Measurements from ENCODE around the gene PSMC2. TPM values are rescaled to one million over a fixed set of nuclear protein-coding genes. Genes with fewer than 3 reads are reported as not detected.

The PSMC2 gene
- polyA plus RNA-seq, 2 of the 4 experiments (the other 2 are of a cell fraction) = 252 to 287 TPM

DNA sequence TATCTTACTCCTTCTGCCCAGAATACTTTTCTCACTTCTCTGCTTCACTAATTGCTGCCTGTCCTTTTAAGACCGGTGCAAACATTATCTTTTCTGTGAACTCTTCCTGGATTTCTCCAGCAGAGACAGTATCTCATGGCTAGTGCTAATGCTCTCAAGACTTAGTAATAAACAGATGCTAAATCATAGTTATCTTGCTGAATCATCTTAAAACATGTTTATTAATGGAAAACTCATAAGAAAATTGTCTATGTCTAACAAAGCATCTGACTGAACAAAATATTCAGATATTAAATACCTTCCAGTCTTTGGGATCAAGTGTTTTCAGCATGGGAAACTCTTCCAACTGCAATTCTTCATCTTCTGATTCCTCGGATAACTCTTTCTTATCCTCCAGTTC, 6.0 kb upstream of the PSMC2 start:
- no peak overlapping the region for H3K4me2 ChIP-seq
- DNase-seq (ENCODE audit: low read depth in 1 of 2, low spot score in 1 of 2) (no peak), FAIRE-seq (no peak), ATAC-seq (no peak)
- POLR2A ChIA-PET = no interaction called here
- CTCF ChIA-PET = no interaction called here
- WGBS (ENCODE audit: missing lambda C conversion rate) = 93% methylated on average over 2 of the region's 2 CpGs
- TF ChIP-seq MAFK (IDR thresholded peaks at IDR 0.05; ENCODE audit: partially characterized antibody) = peak; percentile 33
- TF ChIP-seq HOXB13 (CRISPR knock-in tag; IDR thresholded peaks at IDR 0.05; ENCODE audit: low read depth) = no peak
- TF ChIP-seq NPAS2 (CRISPR knock-in tag; IDR thresholded peaks at IDR 0.05; ENCODE audit: borderline replicate concordance) = no peak
- no peak for TF ChIP-seq CEBPB (IDR thresholded peaks at IDR 0.05)
- no peak overlapping the region for H3K4me3 ChIP-seq
- no peaks in the 10 kb centered on the region for H3K9me3 ChIP-seq
- H3K4me1 ChIP-seq = peaks cover 12% of the 10 kb centered on the region; the same call in 2 of the 3 replicates
- H3K27ac ChIP-seq = no peak overlapping the region

DNA sequence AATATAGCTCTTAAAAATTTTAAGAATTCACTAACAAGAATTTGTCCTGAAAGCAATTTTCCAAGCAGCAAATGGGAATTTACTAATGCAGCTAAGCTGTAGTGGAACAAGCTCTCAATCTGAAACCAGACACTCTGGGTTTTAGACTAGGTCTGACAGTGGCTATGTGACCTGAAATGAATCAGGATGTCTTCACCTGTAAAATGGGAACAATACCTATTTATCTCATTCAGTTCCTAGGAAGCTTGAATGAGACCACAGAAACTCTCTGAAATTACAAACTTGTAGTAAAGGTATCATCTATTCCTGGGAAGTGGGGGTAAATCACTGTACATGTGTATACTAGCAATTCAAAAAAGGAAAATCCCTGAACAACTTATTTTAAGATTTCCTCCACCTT, 4.1 kb upstream of the PSMC2 start:
- TF ChIP-seq POLR2AphosphoS2 (conservative IDR thresholded peaks at IDR 0.05; ENCODE audit: low read length) = no peak
- TF ChIP-seq EP300 (IDR thresholded peaks at IDR 0.05) = no peak
- TF ChIP-seq CHD4 (IDR thresholded peaks at IDR 0.05; ENCODE audit: borderline replicate concordance) = no peak
- TF ChIP-seq PHF8 (IDR thresholded peaks at IDR 0.05; ENCODE audit: borderline replicate concordance, low read depth) = no peak
- no peak for TF ChIP-seq JUNB (IDR thresholded peaks at IDR 0.05)
- TF ChIP-seq RCOR1 (IDR thresholded peaks at IDR 0.05; ENCODE audit: low read depth, low read length) = no peak
- TF ChIP-seq HDAC2 (IDR thresholded peaks at IDR 0.05) = no peak
- TF ChIP-seq, protein P1, sequence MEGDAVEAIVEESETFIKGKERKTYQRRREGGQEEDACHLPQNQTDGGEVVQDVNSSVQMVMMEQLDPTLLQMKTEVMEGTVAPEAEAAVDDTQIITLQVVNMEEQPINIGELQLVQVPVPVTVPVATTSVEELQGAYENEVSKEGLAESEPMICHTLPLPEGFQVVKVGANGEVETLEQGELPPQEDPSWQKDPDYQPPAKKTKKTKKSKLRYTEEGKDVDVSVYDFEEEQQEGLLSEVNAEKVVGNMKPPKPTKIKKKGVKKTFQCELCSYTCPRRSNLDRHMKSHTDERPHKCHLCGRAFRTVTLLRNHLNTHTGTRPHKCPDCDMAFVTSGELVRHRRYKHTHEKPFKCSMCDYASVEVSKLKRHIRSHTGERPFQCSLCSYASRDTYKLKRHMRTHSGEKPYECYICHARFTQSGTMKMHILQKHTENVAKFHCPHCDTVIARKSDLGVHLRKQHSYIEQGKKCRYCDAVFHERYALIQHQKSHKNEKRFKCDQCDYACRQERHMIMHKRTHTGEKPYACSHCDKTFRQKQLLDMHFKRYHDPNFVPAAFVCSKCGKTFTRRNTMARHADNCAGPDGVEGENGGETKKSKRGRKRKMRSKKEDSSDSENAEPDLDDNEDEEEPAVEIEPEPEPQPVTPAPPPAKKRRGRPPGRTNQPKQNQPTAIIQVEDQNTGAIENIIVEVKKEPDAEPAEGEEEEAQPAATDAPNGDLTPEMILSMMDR (IDR thresholded peaks at IDR 0.05) = no peak
- TF ChIP-seq, protein P2, sequence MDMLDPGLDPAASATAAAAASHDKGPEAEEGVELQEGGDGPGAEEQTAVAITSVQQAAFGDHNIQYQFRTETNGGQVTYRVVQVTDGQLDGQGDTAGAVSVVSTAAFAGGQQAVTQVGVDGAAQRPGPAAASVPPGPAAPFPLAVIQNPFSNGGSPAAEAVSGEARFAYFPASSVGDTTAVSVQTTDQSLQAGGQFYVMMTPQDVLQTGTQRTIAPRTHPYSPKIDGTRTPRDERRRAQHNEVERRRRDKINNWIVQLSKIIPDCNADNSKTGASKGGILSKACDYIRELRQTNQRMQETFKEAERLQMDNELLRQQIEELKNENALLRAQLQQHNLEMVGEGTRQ (IDR thresholded peaks at IDR 0.05) = no peak
- no peak for TF ChIP-seq BHLHE40 (IDR thresholded peaks at IDR 0.05; ENCODE audit: low read depth, low read length)
- TF ChIP-seq, protein P3, sequence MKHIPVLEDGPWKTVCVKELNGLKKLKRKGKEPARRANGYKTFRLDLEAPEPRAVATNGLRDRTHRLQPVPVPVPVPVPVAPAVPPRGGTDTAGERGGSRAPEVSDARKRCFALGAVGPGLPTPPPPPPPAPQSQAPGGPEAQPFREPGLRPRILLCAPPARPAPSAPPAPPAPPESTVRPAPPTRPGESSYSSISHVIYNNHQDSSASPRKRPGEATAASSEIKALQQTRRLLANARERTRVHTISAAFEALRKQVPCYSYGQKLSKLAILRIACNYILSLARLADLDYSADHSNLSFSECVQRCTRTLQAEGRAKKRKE (CRISPR knock-in tag; IDR thresholded peaks at IDR 0.05; ENCODE audit: low read depth) = no peak
- ChIA-PET POLR2A (no interaction called here), CTCF (no interaction called here)
- H3K9me3 ChIP-seq = no peaks in the 10 kb centered on the region
- H3K4me1 ChIP-seq = peaks cover 16% of the 10 kb centered on the region
- FAIRE-seq = no peak
- H3K4me3 ChIP-seq = peak overlapping the region; percentile 87
- peak overlapping the region; percentile 81 for H3K4me2 ChIP-seq
- H3K27ac ChIP-seq = peak overlapping the region; percentile 96 to 99; a peak in 5 of 6 replicates
- no peak for ATAC-seq
- no peak for DNase-seq (ENCODE audit: low read depth in 1 of 2, low spot score in 1 of 2)

DNA sequence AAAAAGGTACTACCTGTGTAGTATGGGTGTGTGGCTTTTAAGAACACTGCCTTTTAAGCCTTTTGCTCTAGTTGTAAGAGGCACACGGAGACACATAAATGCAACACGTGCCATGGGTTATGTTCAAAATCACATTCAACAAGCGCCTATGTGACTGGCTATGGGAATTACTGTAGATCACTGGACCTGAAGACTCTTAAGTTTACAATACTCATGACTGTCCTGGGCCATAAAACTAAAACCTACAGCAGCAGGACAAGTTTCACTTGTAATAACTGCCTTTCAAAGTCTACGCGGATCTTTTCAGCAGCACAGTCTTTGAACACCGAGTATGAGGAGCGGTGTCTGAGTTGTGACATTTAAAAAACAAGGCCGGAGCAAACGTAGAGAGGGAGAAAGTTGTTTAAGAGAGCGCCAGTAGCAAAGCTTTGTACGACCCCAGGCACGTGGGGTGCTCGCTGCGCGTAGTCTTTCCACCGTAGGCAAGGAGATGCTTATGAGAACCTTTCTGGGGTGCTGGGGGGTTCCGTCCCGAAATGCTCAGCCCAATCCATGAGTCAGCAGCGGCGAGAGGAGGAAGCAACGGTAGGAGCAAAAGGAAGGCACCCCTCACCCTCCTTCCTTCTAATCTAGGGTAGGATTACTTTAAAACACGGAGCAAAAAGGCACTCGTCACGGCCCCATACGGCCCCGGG, 3.5 kb upstream of the PSMC2 start:
- FAIRE-seq = no peak
- peak; percentile 23 to 31 for DNase-seq (ENCODE audit: low read depth in 1 of 2, low spot score in 1 of 2)

More for the DNA sequence above, 3.5 kb upstream of the PSMC2 start:
- 4% methylated on average over 26 of the region's 26 CpGs for WGBS (ENCODE audit: missing lambda C conversion rate)
- no peaks in the 10 kb centered on the region for H3K9me3 ChIP-seq
- peak overlapping the region; percentile 81 for H3K4me2 ChIP-seq
- H3K4me3 ChIP-seq = peak overlapping the region; percentile 87
- CTCF ChIA-PET = no interaction called here
- POLR2A ChIA-PET = no interaction called here
- TF ChIP-seq CEBPB (IDR thresholded peaks at IDR 0.05) = no peak
- no peak for TF ChIP-seq HDAC2 (IDR thresholded peaks at IDR 0.05)
- TF ChIP-seq CBX8 (IDR thresholded peaks at IDR 0.05) = no peak
- TF ChIP-seq POLR2AphosphoS2 (conservative IDR thresholded peaks at IDR 0.05; ENCODE audit: low read length) = no peak
- TF ChIP-seq EHMT2 (IDR thresholded peaks at IDR 0.05; ENCODE audit: low read depth) = no peak
- no peak for TF ChIP-seq RARB (CRISPR knock-in tag; IDR thresholded peaks at IDR 0.05)
- no peak for TF ChIP-seq FOSL2 (IDR thresholded peaks at IDR 0.05)
- no peak for TF ChIP-seq FOSL2 (CRISPR knock-in tag; IDR thresholded peaks at IDR 0.05)
- TF ChIP-seq, protein P4, sequence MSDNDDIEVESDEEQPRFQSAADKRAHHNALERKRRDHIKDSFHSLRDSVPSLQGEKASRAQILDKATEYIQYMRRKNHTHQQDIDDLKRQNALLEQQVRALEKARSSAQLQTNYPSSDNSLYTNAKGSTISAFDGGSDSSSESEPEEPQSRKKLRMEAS (IDR thresholded peaks at IDR 0.05) = no peak
- TF ChIP-seq RNF2 (IDR thresholded peaks at IDR 0.05; ENCODE audit: borderline replicate concordance, low read depth) = no peak
- TF ChIP-seq SMC3 (IDR thresholded peaks at IDR 0.05) = no peak
- no peak for TF ChIP-seq ZSCAN20 (CRISPR knock-in tag; IDR thresholded peaks at IDR 0.05)
- TF ChIP-seq CBX2 (IDR thresholded peaks at IDR 0.05; ENCODE audit: borderline replicate concordance, low read depth) = no peak
- TF ChIP-seq, protein P2 (IDR thresholded peaks at IDR 0.05) = no peak
- TF ChIP-seq, protein P3 (CRISPR knock-in tag; IDR thresholded peaks at IDR 0.05; ENCODE audit: low read depth) = no peak
- TF ChIP-seq, protein P5, sequence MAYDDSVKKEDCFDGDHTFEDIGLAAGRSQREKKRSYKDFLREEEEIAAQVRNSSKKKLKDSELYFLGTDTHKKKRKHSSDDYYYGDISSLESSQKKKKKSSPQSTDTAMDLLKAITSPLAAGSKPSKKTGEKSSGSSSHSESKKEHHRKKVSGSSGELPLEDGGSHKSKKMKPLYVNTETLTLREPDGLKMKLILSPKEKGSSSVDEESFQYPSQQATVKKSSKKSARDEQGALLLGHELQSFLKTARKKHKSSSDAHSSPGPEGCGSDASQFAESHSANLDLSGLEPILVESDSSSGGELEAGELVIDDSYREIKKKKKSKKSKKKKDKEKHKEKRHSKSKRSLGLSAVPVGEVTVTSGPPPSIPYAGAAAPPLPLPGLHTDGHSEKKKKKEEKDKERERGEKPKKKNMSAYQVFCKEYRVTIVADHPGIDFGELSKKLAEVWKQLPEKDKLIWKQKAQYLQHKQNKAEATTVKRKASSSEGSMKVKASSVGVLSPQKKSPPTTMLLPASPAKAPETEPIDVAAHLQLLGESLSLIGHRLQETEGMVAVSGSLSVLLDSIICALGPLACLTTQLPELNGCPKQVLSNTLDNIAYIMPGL (CRISPR knock-in tag; IDR thresholded peaks at IDR 0.05; ENCODE audit: borderline replicate concordance) = no peak
- no peak for TF ChIP-seq JUNB (IDR thresholded peaks at IDR 0.05)
- no peak for TF ChIP-seq HEYL (CRISPR knock-in tag; IDR thresholded peaks at IDR 0.05)
- peak overlapping the region; percentile 96 to 99 for H3K27ac ChIP-seq
- peak; percentile 46 to 58 for ATAC-seq
- peaks cover 22% of the 10 kb centered on the region for H3K4me1 ChIP-seq

Data from A549 (cell line).